ENCODE measurements around the gene TBC1D22A. TPM values are rescaled to one million over a fixed set of nuclear protein-coding genes. Genes with fewer than 3 reads are reported as not detected.

Gene TBC1D22A
- total RNA-seq, 2 donors from 2014 or later: 11.5 to 15.4 TPM

DNA sequence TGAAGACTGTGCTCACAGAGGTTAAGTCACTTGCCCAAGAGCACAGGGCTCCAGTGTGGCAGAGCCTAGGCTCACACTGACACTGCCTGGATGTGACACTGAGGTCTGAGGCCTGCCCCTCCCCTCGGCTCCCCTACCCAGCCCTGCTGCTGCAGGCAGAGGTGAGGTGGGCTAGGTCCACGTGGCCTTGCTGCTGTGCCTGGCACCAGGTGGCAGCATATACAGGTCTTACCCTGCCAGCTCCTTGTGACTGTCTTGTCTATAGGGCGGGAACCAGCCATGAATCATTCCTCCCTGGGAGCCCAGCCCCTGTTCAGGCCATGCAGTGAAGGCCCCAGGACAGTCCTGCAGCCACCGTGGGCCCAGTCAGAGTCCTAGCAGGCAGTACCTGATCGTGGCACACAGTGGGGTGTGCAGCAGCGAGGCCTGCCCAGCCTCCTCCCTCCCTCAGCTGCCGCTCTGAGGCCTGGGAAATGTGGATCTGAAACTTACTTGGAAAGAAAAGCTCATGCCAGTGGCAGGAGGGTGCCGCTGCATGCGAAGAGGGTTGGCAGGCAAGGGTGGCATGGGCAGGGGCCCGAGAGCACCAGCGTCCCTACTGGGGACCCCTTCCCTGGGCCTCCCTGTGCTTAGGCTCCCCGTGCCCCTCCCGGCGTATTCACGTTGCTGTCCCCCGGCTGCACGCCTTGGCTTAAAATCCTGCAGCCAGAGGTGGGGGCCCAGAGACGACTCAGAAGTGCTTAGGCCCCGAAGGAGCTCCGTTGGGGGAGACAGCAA is 23.2 kb upstream of the TBC1D22A start:
- Histone ChIP-seq H3K27ac (peak overlapping the region; percentile 97), H3K4me3 (peak overlapping the region; percentile 62 to 85), H3K9me3 (no peaks in the 10 kb centered on the region), H3K36me3 (no peaks in the 10 kb centered on the region), H3K4me1 (peaks cover 0 to 74% of the 10 kb centered on the region in 2 donors), H3K27me3 (no peaks in the 10 kb centered on the region)
- DNase-seq (ENCODE audit: low spot score): peak; percentile 83
- TF ChIP-seq, protein P1, sequence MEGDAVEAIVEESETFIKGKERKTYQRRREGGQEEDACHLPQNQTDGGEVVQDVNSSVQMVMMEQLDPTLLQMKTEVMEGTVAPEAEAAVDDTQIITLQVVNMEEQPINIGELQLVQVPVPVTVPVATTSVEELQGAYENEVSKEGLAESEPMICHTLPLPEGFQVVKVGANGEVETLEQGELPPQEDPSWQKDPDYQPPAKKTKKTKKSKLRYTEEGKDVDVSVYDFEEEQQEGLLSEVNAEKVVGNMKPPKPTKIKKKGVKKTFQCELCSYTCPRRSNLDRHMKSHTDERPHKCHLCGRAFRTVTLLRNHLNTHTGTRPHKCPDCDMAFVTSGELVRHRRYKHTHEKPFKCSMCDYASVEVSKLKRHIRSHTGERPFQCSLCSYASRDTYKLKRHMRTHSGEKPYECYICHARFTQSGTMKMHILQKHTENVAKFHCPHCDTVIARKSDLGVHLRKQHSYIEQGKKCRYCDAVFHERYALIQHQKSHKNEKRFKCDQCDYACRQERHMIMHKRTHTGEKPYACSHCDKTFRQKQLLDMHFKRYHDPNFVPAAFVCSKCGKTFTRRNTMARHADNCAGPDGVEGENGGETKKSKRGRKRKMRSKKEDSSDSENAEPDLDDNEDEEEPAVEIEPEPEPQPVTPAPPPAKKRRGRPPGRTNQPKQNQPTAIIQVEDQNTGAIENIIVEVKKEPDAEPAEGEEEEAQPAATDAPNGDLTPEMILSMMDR (IDR thresholded peaks at IDR 0.05): no peak

DNA sequence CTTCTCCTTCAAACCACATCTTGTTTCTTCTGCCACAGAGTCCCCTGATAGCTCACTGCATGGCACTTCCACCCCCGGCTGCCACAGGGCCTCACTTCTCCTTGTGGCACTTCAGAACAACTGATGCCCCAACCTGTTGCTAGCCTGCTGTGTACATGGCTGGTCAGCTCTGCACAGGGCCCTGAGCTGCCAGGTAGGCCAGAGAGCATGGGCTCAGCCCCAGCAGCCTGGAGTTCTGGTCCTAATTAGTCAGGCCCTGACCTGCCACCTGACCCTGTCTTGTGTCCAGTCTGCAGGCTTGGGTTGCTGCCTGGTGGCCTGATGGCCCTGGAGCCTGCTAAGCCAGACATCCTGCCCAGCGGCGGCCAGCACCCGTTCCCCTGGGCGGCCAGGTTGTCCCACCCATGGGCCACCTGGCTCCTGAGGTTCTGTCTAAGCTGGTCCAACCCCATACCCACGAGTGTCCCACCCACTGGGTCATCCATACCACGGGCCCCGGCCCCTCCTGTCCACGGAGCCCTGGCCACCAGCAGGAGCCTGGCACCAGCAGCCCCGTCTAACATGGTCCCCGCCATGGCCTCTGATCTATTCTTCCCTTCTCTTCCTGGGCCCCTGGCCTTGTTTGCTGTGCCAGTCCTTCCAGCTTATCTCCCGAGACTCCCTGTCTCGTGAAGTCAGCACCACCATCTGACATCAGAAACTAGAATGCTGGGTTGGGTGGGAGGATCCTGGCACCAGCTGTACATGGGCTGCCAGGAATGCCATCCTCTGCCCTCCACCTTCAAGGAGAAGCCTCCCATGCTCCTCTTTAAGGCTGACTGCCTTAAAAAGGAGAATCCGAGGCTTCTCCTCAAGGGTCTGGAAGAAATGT is 21.3 kb upstream of the TBC1D22A start:
- peaks cover 0 to 56% of the 10 kb centered on the region in 2 donors for H3K4me1 ChIP-seq
- no peak overlapping the region for H3K4me3 ChIP-seq
- TF ChIP-seq, protein P1 (IDR thresholded peaks at IDR 0.05): no peak
- no peaks in the 10 kb centered on the region for H3K27me3 ChIP-seq
- H3K9me3 ChIP-seq: no peaks in the 10 kb centered on the region
- DNase-seq (ENCODE audit: low spot score): no peak
- H3K36me3 ChIP-seq: no peaks in the 10 kb centered on the region
- peak overlapping the region; percentile 97 for H3K27ac ChIP-seq

DNA sequence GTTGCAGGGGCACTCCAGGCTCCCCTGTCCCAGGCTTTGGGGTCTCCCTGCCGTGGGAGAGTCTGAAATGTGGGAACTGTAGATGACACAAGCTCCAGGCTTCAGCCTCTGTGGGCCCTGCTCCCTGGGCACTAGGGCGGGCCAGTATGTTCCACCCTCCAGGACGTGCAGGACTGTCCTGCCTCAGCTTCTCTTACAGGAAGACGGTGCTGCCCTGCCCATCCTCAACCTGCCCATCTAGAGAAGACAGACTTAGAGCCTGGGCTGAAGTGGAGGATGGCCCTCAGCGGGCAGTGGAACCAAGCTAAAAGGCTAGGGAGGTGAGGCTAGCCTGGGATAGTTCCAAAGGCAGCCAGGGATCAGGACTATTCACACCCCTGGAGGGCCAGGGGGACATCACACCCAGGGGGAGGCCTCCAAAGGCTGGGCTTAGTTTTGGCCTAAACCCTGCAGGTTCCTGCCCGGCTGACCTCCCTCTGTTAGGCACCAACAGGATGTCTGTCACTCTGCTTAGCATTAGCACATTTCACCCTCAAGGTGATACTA is 20.4 kb upstream of the TBC1D22A start:
- no peak overlapping the region for H3K4me3 ChIP-seq
- TF ChIP-seq, protein P1 (IDR thresholded peaks at IDR 0.05): no peak
- no peaks in the 10 kb centered on the region for H3K27me3 ChIP-seq
- no peaks in the 10 kb centered on the region for H3K36me3 ChIP-seq
- H3K4me1 ChIP-seq: peaks cover 0 to 47% of the 10 kb centered on the region in 2 donors
- no peak for DNase-seq (ENCODE audit: low spot score)
- H3K27ac ChIP-seq: peak overlapping the region; percentile 97
- H3K9me3 ChIP-seq: no peaks in the 10 kb centered on the region

DNA sequence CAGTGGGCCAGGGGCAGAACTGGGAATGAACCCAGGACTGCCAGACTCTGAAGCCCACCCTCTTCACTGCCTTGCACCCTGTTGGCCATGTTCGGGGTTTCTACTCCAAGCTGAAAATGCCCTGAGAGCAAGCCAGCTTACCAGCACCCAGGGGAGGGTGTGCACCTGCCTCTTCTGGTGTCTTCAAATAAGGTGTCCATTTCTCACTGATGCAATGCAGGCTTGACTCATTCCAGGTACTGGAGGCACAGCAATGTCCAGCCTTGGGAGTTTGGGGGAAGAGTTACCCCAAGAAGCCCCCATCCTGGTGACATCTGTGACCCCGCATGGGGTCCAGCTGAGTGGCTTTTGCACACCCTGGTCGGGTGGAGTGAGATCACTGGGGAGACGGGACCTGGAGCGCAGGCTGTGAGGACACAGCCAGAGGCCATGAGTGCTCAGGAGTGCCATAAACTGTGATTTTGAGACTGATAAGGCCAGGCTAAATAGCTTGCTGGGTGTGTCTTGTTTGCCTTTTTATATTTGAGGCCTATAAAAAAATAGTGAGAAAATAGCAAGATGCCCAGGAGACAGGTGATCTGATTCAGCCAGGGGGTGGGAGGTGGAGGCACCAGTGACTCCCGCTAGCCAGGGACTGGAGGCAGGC is 19.8 kb upstream of the TBC1D22A start:
- H3K4me1 ChIP-seq: peaks cover 0 to 45% of the 10 kb centered on the region in 2 donors
- DNase-seq (ENCODE audit: low spot score): no peak
- H3K36me3 ChIP-seq: no peaks in the 10 kb centered on the region
- TF ChIP-seq, protein P1 (IDR thresholded peaks at IDR 0.05): no peak
- no peaks in the 10 kb centered on the region for H3K27me3 ChIP-seq
- H3K27ac ChIP-seq: peak overlapping the region; percentile 97
- H3K4me3 ChIP-seq: no peak overlapping the region
- H3K9me3 ChIP-seq: no peaks in the 10 kb centered on the region

DNA sequence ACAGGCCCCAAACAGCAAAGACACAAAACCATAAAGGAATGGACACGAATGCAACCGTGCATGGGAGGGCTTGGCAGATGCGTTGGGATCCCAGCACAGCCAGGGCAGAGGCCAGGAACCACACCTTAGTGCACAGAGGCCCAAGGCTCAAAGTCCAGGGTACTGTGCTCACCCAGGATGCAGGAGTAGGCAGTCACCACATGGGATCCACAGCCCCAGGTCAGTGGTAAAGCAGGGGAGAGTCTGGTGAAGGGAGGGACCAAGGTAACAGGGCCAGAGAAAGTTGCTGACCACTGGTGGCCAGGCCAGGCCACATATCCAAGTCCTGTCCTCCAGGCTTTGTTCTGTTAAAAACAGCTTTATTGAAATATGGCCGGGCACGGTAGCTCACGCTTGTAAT is 17.9 kb upstream of the TBC1D22A start:
- Histone ChIP-seq H3K27ac (no peak overlapping the region), H3K4me3 (no peak overlapping the region), H3K27me3 (no peaks in the 10 kb centered on the region), H3K4me1 (peaks cover 0 to 39% of the 10 kb centered on the region in 2 donors), H3K36me3 (no peaks in the 10 kb centered on the region), H3K9me3 (no peaks in the 10 kb centered on the region)
- DNase-seq (ENCODE audit: low spot score): no peak
- TF ChIP-seq, protein P1 (IDR thresholded peaks at IDR 0.05): no peak

Measured in right atrium auricular region (tissue), 2 donors.